GM21786 (cell line): ENCODE measurements around the gene RNF44.

ENCODE experiments used
- ATAC-seq: cut with Tn5 transposase; IDR thresholded peaks from one replicate; pipeline ENCODE4 v1.9.1; 2021; ENCODE audit not compliant: unreplicated experiment

Gene RNF44

DNA sequence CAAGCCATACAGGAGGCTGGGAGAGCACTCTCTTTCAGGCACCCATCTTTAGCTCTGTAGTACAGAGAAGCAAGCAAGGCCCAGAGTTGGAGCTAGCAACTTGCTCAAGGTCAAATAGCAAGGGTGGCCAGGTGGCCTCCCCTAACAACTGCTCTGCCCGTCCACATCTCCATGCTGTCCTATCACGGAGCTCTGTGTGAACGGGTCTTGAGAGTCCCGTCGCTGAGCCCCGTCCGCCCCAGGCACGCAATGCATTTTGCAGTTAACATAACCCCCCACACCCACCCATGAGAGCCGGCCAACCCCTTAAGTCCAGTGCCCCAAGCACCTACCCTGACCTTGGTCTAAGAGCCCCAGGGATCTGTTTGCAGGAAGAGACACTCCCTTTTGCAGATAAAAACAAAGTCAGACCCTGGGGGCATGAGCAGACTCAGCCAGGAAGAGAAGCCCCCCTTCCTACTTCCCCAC lies 1.5 kb downstream of the RNF44 start:
- no peak for ATAC-seq

DNA sequence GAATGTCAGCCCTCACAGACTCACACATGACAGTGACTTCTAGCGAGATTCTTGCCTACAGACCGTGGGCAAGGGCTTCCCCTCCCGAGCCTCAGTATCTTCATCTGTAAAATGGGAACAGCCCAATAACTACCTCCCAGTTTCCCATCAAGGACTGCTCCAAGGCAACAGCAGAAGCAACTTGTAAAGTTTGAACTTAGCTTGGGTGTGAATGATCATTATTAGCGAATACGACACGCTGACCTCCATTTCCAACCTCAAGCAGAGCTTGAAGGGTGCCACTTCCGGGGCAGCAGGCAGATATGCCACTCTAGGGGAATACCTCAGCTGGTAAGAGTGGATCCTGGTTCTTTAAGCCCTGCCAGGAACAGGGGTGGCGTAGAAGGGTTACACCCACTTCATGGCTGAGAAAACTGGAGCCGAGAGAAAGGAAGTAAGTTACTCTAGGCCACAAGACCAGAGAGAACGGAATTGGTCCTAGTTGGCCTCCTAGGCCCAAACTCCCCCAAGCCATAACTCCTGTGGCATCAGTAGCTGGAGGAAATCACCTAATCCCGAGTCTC lies 2.0 kb downstream of the RNF44 start:
- ATAC-seq, result no peak

DNA sequence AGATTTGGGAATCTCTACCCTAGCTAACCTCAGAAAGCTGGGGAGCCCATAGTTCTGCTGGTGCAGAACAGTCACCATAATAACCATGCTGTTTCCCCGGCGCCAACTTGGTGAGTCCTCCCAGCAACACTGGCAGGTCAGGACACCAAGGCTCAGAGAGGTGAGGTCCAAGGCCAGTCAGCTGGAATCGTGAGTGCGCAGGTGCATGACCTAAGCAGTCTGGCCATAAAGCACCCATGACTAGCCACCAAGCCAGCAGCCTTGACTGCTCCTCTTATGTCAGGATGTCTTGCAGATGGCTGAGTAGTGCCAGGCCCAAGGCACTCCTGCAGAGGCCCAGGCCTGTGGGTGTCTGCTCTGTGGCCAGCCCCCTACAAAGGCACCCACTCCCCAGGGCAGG lies 2.6 kb downstream of the RNF44 start:
- ATAC-seq, result no peak

DNA sequence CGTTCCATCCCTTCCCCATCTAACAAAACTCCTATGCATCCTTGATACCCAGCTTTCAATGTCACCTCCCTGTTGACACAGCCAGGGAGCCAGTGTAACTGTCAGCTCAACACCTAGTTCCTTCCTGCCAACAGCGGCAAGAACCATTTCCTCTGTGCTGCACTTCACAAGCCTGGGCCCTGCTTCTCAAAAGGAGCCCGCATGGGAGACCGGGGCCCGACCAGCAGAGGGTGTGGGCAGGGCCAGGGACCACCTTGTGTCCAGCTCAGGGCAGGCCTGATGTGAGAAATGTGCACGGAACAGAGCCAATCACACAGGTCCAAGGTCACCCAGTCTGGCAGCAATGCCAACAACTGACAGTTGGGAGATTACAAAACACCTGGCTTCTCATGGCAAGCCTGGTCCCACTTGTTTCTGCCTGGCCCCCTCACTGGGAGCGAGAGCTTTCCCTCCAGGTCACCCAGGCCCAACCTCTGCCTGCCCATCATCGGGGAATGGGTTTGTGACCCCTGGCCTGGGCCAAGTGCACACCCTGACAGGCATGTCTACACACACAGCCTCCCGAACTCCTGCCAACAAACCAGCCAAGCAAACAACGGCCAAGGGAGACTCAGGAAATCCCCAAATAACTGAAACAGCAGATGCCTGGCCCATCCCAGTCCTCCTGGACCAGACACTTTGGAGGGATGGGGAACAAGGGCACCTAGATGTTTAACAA lies 3.1 kb downstream of the RNF44 start:
- no peak for ATAC-seq

DNA sequence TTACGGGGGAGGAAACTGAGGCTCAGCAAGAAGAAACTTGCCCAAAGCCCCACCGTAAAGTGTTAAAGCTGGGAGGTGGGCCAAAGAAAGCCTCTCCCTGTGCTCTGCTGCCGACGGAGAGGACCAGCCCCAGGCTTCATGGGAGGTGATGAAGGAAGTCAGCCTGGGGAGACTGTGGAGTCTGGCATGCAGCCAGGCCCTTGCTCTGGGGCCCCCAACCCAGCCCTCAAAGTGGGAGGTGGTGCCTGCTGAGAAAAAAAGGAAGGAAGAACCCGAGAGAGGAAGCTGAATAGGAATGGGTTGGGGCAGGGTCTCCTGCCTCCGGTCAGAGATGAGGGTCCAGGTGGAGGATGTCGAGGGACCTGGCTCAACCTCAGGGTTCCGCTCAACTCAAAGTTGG lies 3.8 kb downstream of the RNF44 start:
- no peak for ATAC-seq

DNA sequence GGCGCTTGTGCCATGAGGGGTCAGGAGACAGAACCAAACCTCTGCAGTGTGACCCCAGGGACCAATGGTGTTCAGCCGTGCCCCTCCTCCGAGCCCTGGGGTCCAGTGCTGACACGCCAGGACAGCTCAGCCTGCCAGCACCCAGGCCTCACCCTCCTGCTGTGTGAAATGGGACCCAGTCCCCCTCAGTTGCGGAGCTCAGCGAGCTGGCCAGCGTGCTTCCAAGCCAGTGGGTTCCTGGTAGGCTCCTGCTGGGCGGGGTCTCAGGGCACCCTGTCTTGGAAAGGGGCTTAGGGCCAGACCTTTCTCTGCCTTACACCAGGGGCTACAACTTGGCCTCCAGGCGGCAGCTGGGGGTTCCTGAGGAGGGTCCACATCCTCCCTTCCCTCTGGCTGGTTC lies 4.4 kb downstream of the RNF44 start:
- no peak for ATAC-seq

DNA sequence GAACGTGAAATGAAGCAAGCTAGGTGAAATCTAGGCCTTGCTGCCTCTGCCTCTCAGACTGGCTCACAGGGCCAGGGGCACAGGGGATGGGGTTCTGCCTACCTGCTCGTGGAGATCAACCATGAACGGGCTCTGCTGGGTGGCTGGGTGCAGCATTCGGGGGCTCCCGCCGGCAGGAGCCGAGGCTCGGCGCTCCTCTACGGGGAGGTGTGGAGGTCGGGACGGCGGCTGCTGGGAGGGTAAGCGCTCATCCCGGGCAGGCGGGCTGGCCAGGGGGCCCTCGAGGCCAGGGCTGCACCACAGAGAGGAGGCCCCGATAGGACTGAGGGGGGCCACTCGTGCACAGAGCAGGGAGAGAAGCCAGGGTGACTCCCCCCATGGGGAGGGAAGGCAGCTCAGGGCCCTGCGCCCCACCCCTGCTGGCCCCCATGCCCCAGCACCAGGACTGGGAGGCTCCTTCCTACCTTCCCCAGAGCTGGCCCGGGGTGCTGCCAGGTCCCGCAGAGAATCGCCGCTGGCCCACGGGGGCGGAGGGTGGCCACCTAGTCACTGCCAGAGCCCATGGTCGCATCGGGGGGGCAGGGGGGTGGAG lies 5.2 kb downstream of the RNF44 start:
- no peak for ATAC-seq

DNA sequence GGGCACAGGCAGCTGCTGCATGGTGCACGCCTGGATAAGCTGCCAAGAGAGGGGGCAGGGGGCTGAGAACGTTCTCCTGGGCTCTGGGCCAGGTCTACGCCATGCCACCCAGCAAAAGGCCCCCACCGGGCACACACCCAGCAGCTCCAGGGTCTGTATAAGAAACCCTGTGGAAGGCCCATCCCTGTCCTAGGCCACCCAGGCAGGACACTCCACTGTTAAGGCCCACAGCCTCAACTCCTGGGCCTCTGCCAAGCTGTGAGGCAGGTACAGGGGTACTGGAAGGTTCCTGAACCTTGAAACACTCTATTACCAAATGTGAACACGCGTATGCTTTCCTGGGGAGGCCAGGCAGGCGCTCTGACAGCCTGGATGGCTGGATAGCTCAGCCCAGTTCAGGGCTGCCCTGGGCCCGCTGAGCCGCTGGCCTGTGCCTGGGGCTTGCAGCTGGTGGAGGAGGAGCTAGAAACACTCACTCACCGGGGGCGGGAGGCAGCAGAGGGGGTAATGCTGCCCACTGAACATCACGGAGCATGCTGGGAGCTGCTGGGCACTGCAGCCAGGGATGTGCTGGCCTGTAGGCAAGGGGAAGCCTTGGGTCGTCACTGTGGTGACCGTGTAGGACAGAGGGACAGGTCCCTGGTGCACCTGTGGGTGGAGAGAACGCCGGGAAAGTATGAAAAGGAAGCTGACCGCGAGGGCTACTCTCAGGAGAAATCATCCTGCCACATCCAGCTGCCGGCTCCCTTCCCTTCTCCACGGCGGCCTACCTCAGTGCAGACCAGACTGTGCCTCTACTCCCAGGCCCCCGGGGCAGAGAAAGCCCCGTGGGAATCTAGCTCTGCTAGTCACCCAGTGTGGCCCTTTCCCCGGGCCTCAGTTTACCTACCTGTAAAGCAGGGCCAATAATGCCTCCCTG lies 6.0 kb downstream of the RNF44 start:
- ATAC-seq, result no peak

DNA sequence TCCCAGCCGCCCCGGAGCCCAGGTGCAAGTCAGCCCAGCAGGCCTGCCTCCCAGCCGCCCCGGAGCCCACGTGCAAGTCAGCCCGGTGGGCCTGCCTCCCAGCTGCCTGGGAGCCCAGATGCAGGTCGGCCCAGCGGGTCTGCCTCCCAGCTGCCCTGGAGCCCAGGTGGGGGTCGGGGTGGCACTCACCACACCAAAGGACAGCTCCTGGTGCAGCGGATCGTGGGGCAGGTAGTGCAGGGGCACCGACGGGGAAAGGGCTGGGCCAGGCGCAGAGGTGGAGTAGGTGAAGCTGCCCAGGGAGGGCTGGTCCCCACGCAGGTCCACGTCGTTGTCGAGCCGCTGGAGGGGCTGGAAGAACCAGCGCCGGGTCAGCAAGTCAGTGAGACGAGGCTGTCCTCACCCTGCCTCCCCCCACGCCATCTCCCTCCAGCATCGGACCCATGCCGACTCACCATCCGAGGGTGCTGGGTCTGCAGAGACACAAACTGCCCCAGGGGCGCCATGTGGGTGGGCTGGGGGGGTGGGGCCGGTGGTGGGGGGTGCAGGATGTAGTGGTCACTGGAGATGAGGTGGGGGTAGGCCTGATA lies 6.7 kb downstream of the RNF44 start:
- no peak for ATAC-seq

DNA sequence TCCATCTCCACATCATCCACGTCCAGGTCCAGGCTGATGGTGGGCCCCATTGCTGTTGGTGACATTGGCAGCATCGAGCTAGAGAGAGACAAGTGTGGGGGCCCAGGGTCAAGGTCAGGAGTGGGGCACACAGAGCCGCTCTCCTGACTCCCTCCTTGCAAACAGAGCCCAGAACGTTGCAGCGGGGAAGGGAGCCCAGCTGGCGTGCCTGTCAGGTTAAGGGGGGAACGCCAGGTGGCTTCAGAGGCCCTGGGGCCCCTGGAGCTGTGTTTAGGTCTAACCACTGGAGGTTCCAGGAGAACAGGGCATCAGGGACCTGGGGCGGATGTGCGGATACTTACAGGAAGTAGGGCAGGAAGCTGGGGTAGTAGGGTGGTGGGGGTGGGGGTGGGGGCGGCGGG lies 7.5 kb downstream of the RNF44 start:
- no peak for ATAC-seq

DNA sequence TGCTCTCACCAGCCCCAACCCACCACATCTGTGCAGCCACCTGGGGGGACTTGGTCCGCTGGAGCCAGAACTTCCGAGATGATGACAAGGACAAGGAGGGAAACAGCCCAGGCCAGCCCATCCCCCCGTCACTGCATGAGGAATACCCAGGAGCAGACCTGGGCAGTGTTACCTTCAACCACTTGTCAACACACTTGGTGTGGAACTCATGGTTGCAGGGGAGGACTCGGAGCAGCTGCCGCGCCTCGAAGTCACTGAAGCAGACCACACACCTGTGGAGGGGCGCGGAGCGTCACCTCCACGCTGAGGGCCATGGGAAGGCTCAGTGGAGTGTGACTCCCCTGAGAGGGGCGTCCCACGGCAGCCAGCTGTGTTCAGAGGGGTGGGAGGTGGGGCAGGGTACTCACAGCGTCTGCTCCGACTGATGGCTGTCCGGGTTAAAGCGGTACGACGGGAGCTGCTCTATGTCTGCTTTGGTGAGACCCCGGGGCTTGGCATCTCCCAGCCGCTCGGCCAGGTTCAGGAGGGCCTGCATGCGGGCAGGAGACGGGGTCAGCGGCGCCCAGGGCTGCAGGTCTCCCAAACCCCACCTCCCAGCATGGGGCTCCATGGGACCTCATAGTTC lies 8.0 kb downstream of the RNF44 start:
- ATAC-seq, result no peak

DNA sequence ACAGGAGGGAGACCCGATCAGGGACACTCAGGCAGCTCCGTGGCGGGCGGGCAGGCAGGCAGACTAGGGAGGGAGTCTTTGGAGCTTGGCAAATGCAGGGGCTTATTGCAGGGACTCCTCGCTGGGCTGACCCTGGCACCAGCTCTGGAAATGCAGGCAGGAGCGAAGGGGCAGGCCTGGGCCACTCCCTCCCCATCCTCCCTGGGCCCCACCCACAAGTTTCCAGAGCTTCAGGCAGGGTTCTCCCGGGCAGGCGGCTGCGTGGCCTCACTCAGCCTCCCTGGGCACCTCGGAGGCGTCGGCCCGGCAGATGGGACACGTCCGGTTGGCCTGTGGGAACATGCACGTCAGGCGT lies 8.5 kb downstream of the RNF44 start:
- ATAC-seq, result no peak

DNA sequence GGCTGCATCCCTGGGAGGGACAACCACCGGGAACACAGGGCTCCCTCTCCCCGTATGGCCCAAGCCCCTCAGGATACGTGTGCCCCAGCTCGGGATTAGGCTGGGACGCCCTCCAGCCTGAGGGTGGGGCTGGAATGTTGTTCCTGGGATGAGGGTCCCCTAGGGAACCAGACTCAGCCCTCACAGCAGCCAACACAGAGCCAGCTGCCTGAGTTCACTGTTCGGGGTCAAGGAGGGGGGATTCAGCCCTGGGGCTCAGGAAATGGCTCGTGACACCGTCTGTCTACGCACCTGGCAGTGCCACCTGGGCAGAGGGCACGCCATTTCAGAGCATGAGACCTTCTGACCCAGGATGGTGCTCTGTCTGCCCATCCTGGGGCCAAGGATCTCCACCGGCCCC lies 8.9 kb downstream of the RNF44 start:
- ATAC-seq, result no peak

DNA sequence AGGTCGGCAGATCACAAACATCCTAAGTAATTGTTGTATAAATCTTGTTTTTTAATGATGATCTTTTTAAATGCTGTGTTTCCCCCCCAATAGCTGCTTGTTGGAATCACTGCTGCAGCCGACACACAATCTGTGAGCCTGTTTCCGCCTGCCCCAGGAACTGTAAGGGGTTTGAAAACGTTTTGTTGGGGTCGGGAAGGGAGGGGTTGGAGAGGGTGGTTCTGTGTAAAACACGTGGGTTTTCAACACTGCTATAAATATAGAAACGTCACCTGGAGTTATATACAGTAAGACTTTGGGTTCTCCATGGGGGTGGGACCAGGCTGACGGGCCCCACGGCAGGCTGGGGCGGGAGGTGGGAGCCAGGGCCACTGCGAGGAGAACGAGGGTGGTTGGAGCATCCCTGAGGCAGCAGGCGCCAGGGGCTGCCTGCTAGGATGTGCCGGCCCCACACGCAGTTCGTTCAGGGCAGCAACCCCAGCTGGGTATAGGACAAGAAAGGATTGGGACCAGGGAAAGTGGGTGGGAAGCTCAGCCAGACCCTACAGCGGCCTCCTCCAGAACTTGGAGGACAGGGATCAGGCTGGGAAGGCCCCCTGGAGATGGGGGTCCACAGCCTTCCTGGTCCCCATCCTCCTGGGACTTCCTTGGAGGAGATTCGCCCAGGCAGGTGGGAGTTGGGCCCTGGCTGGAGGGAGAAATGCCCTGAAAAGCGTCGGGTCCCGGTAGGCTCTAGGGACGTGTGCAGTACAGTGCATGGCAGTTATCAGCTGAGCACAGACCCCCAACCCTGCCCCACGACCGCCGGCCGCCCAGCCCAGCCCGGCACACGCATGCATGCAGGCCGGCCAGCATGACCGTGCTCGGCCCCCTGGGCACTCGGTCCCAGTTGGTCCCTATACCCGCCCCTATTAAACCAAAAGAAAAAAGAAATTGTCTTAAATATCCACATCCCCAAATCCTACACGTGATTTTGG lies 9.7 kb downstream of the RNF44 start:
- no peak for ATAC-seq

DNA sequence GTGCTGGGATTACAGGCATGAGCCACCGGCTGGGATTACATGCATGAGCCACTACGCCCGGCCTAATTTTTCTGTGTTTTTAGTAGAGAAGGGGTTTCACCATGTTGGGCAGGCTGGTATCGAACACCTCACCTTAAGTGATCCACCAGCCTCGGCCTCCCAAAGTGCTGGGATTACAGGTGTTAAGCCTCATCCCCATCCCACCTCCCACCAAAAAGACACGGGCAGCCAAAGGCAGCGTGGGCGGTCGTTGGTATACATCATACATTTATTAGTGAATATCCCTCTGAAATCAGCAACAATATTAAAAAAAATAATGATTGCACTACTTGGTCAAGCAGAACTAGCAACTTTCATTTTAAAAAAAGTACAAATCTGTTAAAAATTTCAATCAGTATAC lies 10.7 kb downstream of the RNF44 start:
- no peak for ATAC-seq

DNA sequence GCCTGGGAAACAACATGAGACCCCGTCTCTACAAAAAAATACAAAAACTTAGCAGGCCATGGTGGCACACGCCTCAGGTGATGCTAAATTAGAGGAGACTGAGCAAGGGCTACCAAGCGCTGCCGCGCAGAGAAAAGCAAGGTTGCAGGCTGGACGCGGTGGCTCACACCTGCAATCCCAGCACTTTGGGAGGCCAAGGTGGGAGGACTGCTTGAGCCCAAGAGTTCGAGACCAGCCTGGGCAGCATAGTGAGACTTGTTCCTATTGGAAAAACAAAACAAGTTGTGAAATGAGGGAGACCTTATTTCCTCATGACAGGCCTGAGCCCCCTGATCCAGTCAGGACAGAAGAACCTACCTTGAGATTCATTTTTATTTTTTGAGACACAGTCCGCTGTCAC lies 11.5 kb downstream of the RNF44 start:
- ATAC-seq, result no peak

DNA sequence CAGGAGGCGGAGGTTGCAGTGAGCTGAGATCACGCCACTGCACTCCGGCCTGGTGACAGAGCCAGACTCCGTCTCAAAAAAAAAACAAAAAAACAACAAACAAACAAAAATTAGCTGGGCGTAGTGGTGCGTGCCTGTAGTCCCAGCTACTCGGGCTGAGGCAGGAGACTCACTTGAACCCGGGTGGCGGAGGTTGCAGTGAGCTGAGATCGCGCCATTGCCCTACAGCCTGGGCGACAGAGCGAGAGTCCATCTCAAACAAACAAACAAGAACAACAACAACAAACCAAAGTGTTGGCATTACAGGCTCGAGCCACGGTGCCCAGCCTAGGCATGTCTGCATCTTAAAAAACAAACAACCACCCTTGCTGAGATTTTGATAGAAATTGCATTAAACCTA lies 12.2 kb downstream of the RNF44 start:
- ATAC-seq, result no peak

DNA sequence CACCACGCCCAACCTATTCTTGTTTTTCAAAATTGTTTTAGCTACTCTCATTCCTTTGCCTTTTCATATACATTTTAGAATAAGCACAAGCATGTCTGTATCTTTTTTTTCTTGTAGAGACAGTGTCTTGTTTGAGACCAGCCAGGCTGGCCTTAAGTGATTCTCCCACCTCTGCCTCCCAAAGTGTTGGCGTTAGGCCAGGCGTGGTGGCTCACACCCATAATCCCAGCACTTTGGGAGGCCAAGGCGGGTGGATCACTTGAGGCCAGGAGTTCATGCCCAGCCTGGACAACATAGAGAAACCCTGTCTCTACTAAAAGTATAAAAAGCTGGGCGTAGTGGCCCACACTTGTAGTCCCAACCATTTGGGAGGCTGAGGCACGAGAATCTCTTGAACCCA lies 13.1 kb downstream of the RNF44 start:
- ATAC-seq, result no peak

DNA sequence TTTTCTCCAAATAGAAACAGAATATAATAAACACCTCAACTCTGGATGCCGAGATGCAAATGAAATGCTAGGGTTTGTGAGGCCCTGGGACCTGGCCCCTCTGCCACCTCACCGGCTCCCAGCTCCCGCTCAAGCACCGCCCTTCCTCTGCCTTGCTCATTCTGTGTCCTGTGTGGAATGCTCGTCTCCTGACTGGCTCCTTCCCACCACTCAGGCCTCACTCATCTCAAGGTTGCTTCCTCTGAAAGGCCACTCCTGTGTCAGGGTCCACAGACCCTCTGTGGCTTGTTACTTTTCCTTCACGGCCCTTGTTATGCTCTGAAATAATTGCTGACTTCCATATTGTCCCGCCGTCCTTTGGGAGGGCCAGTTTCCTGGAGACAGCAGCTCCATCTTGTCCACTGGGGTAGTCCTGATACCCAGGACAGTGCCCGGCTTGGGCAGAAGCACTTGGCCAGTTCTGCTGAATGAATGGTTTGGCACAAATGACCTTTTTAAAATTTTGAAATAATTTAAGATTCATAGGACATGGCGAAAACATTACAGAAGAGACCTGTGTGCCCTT lies 15.4 kb downstream of the RNF44 start:
- ATAC-seq, result no peak
